Lower leg skin (tissue), 3 donors: ENCODE data around the gene KRTAP17-1.

ENCODE experiments used
- CTCF ChIP-seq, 3 donors: fragments of 450-650 bp; IDR thresholded peaks; one replicate each; pipeline ENCODE4 v1.5.1; 2016; ENCODE audit warnings: antibody characterized with exemption in 3 of 3, mild to moderate bottlenecking in 3 of 3, moderate library complexity in 2 of 3
- POLR2A ChIP-seq, 2 donors: fragments of 450-650 bp; IDR thresholded peaks; one replicate each; pipeline ENCODE4 v1.6.1; 2016 to 2017; ENCODE audit warnings: antibody characterized with exemption in 2 of 2, mild to moderate bottlenecking in 1 of 2, moderate library complexity in 1 of 2

DNA sequence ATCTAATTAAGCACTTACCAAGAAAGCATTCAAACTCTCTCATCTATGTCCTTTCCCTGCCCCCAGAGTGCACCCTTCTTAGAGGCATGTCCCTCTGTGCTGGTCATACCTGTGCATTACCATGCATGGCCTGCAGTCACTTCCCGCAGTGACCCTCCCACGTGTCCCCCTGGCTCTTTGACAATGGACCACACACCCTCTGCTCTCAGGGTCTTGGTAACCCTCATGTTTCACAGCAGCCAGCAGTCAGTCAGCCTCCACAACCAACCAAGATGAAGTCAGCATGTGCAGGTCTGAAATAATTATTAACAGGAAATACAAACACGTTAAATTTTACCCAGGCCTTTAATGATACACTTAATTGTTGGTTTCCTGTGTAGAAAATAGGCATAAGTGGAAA lies 25.0 kb upstream of the KRTAP17-1 start:
- TF ChIP-seq CTCF (IDR thresholded peaks at IDR 0.05) (no peak), POLR2A (IDR thresholded peaks at IDR 0.05) (no peak)
